ENCODE data around the gene PAPLN. TPM values are rescaled to one million over a fixed set of nuclear protein-coding genes. Genes with fewer than 3 reads are reported as not detected.
"Not testable (repeated sequence)": the region's sequence is repeated elsewhere in the genome, so short reads cannot be mapped to it uniquely, and the experiment has no call there.

The PAPLN gene
- total RNA-seq (10 to 100 TPM; 18.3 to 69.3 TPM), polyA plus RNA-seq (ENCODE audit: insufficient read length in 2 of 2) (10 to 100 TPM in 1 of 2 donors, 1 to 10 TPM in 1; 5.1 to 32.2 TPM)
- long read RNA-seq, donor 1, partial matches to known transcripts = 0 of 8 reads
- long read RNA-seq, donor 1, other reads (novel, unspliced or antisense) = 5 of 8 reads
- long read RNA-seq, donor 2 = 0 reads
- long read RNA-seq, donor 3, partial matches to known transcripts = 0 of 1 reads
- long read RNA-seq, donor 3, other reads (novel, unspliced or antisense) = 0 of 1 reads
- long read RNA-seq, donor 4 = 0 reads

- H3K27ac ChIP-seq (ENCODE audit: low read depth, low read length) = no peak within 1 kb of the TSS
- no peaks in the 10 kb centered on the region for H3K36me3 ChIP-seq (ENCODE audit: control insufficient read depth, insufficient read depth, low read length)
- 4% methylated on average over 48 of the region's 48 CpGs for WGBS (ENCODE audit: insufficient coverage)
- H3K4me3 ChIP-seq (ENCODE audit: low read depth, low read length) = peak within 1 kb of the TSS; percentile 31
- DNase-seq (ENCODE audit: low read depth in 4 of 6, low spot score in 6 of 6) = no peak
- peaks cover 79% of the 10 kb centered on the region for H3K27me3 ChIP-seq (ENCODE audit: control insufficient read depth, insufficient read depth, low read length)
- peaks cover 54% of the 10 kb centered on the region for H3K4me1 ChIP-seq (ENCODE audit: control insufficient read depth, insufficient read depth, low read length)
- H3K9me3 ChIP-seq (ENCODE audit: control insufficient read depth, insufficient read depth, low read length) = no peaks in the 10 kb centered on the region
These were observed at the start of gene PAPLN for GRCh38 chr14:73237219-73237785. Gene PAPLN, plus strand, starts transcription at chr14:73237506. Its CDS starts 2,273 bp downstream, at chr14:73239779.

GRCh38 chr14:73188501-73188911 is 48.8 kb upstream of the PAPLN start:
- H3K4me3 ChIP-seq (ENCODE audit: low read depth, low read length) = no peak overlapping the region
- no peaks in the 10 kb centered on the region for H3K27me3 ChIP-seq (ENCODE audit: control insufficient read depth, insufficient read depth, low read length)
- peaks cover 47% of the 10 kb centered on the region for H3K36me3 ChIP-seq (ENCODE audit: control insufficient read depth, insufficient read depth, low read length)
- no peaks in the 10 kb centered on the region for H3K4me1 ChIP-seq (ENCODE audit: control insufficient read depth, insufficient read depth, low read length)
- no peaks in the 10 kb centered on the region for H3K9me3 ChIP-seq (ENCODE audit: control insufficient read depth, insufficient read depth, low read length)
- no peak overlapping the region for H3K27ac ChIP-seq (ENCODE audit: low read depth, low read length)
- WGBS (ENCODE audit: insufficient coverage) = 85% methylated on average over 2 of the region's 3 CpGs
- DNase-seq (ENCODE audit: low read depth in 4 of 6, low spot score in 6 of 6) = no peak

- Histone ChIP-seq H3K9me3 (ENCODE audit: control insufficient read depth, insufficient read depth, low read length) (no peaks in the 10 kb centered on the region), H3K27ac (ENCODE audit: low read depth, low read length) (no peak overlapping the region), H3K4me1 (ENCODE audit: control insufficient read depth, insufficient read depth, low read length) (no peaks in the 10 kb centered on the region), H3K36me3 (ENCODE audit: control insufficient read depth, insufficient read depth, low read length) (peaks cover 57% of the 10 kb centered on the region), H3K4me3 (ENCODE audit: low read depth, low read length) (no peak overlapping the region), H3K27me3 (ENCODE audit: control insufficient read depth, insufficient read depth, low read length) (no peaks in the 10 kb centered on the region)
- no peak for DNase-seq (ENCODE audit: low read depth in 4 of 6, low spot score in 6 of 6)
- 100% methylated on average over 2 of the region's 3 CpGs for WGBS (ENCODE audit: insufficient coverage)
These were observed 47.7 kb upstream of the PAPLN start for GRCh38 chr14:73189651-73190050.

- DNase-seq (ENCODE audit: low read depth in 4 of 6, low spot score in 6 of 6) = no peak
- Histone ChIP-seq H3K27ac (ENCODE audit: low read depth, low read length) (no peak overlapping the region), H3K4me1 (ENCODE audit: control insufficient read depth, insufficient read depth, low read length) (no peaks in the 10 kb centered on the region), H3K27me3 (ENCODE audit: control insufficient read depth, insufficient read depth, low read length) (no peaks in the 10 kb centered on the region), H3K9me3 (ENCODE audit: control insufficient read depth, insufficient read depth, low read length) (no peaks in the 10 kb centered on the region), H3K4me3 (ENCODE audit: low read depth, low read length) (no peak overlapping the region), H3K36me3 (ENCODE audit: control insufficient read depth, insufficient read depth, low read length) (peaks cover 61% of the 10 kb centered on the region)
- WGBS (ENCODE audit: insufficient coverage) = no CpG with 5 or more reads among the region's 2 CpGs
These were observed 45.9 kb upstream of the PAPLN start for GRCh38 chr14:73191441-73191840.

- H3K4me3 ChIP-seq (ENCODE audit: low read depth, low read length); H3K27me3 ChIP-seq (ENCODE audit: control insufficient read depth, insufficient read depth, low read length); H3K27ac ChIP-seq (ENCODE audit: low read depth, low read length); H3K9me3 ChIP-seq (ENCODE audit: control insufficient read depth, insufficient read depth, low read length); DNase-seq (ENCODE audit: low read depth in 4 of 6, low spot score in 6 of 6); H3K4me1 ChIP-seq (ENCODE audit: control insufficient read depth, insufficient read depth, low read length): not testable (repeated sequence)
- 96% methylated on average over 8 of the region's 8 CpGs for WGBS (ENCODE audit: insufficient coverage)
- H3K36me3 ChIP-seq (ENCODE audit: control insufficient read depth, insufficient read depth, low read length) = peaks cover 55% of the 10 kb centered on the region
These were observed 43.0 kb upstream of the PAPLN start for GRCh38 chr14:73194306-73194705.

- H3K27me3 ChIP-seq (ENCODE audit: control insufficient read depth, insufficient read depth, low read length) = no peaks in the 10 kb centered on the region
- H3K36me3 ChIP-seq (ENCODE audit: control insufficient read depth, insufficient read depth, low read length) = peaks cover 39% of the 10 kb centered on the region
- WGBS (ENCODE audit: insufficient coverage) = 42% methylated on average over 2 of the region's 2 CpGs
- no peak overlapping the region for H3K4me3 ChIP-seq (ENCODE audit: low read depth, low read length)
- no peaks in the 10 kb centered on the region for H3K4me1 ChIP-seq (ENCODE audit: control insufficient read depth, insufficient read depth, low read length)
- no peak overlapping the region for H3K27ac ChIP-seq (ENCODE audit: low read depth, low read length)
- no peaks in the 10 kb centered on the region for H3K9me3 ChIP-seq (ENCODE audit: control insufficient read depth, insufficient read depth, low read length)
- DNase-seq (ENCODE audit: low read depth in 4 of 6, low spot score in 6 of 6) = no peak
These were observed 39.1 kb upstream of the PAPLN start for GRCh38 chr14:73198253-73198652.

- Histone ChIP-seq H3K27me3 (ENCODE audit: control insufficient read depth, insufficient read depth, low read length) (no peaks in the 10 kb centered on the region), H3K4me1 (ENCODE audit: control insufficient read depth, insufficient read depth, low read length) (no peaks in the 10 kb centered on the region), H3K4me3 (ENCODE audit: low read depth, low read length) (no peak overlapping the region), H3K9me3 (ENCODE audit: control insufficient read depth, insufficient read depth, low read length) (no peaks in the 10 kb centered on the region), H3K27ac (ENCODE audit: low read depth, low read length) (no peak overlapping the region), H3K36me3 (ENCODE audit: control insufficient read depth, insufficient read depth, low read length) (peaks cover 30% of the 10 kb centered on the region)
- DNase-seq (ENCODE audit: low read depth in 4 of 6, low spot score in 6 of 6) = no peak
- WGBS (ENCODE audit: insufficient coverage) = no CpG with 5 or more reads among the region's 2 CpGs
These were observed 33.8 kb upstream of the PAPLN start for GRCh38 chr14:73203527-73203926.

GRCh38 chr14:73207615-73208014 is 29.7 kb upstream of the PAPLN start:
- 97% methylated on average over 2 of the region's 2 CpGs for WGBS (ENCODE audit: insufficient coverage)
- H3K27ac ChIP-seq (ENCODE audit: low read depth, low read length) = no peak overlapping the region
- peaks cover 27% of the 10 kb centered on the region for H3K36me3 ChIP-seq (ENCODE audit: control insufficient read depth, insufficient read depth, low read length)
- no peak for DNase-seq (ENCODE audit: low read depth in 4 of 6, low spot score in 6 of 6)
- H3K4me1 ChIP-seq (ENCODE audit: control insufficient read depth, insufficient read depth, low read length) = no peaks in the 10 kb centered on the region
- H3K4me3 ChIP-seq (ENCODE audit: low read depth, low read length) = no peak overlapping the region
- no peaks in the 10 kb centered on the region for H3K27me3 ChIP-seq (ENCODE audit: control insufficient read depth, insufficient read depth, low read length)
- H3K9me3 ChIP-seq (ENCODE audit: control insufficient read depth, insufficient read depth, low read length) = no peaks in the 10 kb centered on the region

GRCh38 chr14:73208390-73208789 is 28.9 kb upstream of the PAPLN start:
- 100% methylated on average over 1 of the region's 3 CpGs for WGBS (ENCODE audit: insufficient coverage)
- Histone ChIP-seq H3K36me3 (ENCODE audit: control insufficient read depth, insufficient read depth, low read length) (peaks cover 27% of the 10 kb centered on the region), H3K27me3 (ENCODE audit: control insufficient read depth, insufficient read depth, low read length) (no peaks in the 10 kb centered on the region), H3K4me3 (ENCODE audit: low read depth, low read length) (no peak overlapping the region), H3K4me1 (ENCODE audit: control insufficient read depth, insufficient read depth, low read length) (no peaks in the 10 kb centered on the region), H3K27ac (ENCODE audit: low read depth, low read length) (no peak overlapping the region), H3K9me3 (ENCODE audit: control insufficient read depth, insufficient read depth, low read length) (no peaks in the 10 kb centered on the region)
- no peak for DNase-seq (ENCODE audit: low read depth in 4 of 6, low spot score in 6 of 6)

- WGBS (ENCODE audit: insufficient coverage) = 99% methylated on average over 7 of the region's 8 CpGs
- Histone ChIP-seq H3K27me3 (ENCODE audit: control insufficient read depth, insufficient read depth, low read length) (no peaks in the 10 kb centered on the region), H3K36me3 (ENCODE audit: control insufficient read depth, insufficient read depth, low read length) (peaks cover 24% of the 10 kb centered on the region), H3K27ac (ENCODE audit: low read depth, low read length) (no peak overlapping the region), H3K4me1 (ENCODE audit: control insufficient read depth, insufficient read depth, low read length) (no peaks in the 10 kb centered on the region), H3K9me3 (ENCODE audit: control insufficient read depth, insufficient read depth, low read length) (no peaks in the 10 kb centered on the region), H3K4me3 (ENCODE audit: low read depth, low read length) (no peak overlapping the region)
- no peak for DNase-seq (ENCODE audit: low read depth in 4 of 6, low spot score in 6 of 6)
These were observed 28.5 kb upstream of the PAPLN start for GRCh38 chr14:73208846-73209245.
